Osteoblast (primary cell): ENCODE results near the gene CBX4. TPM values are rescaled to one million over a fixed set of nuclear protein-coding genes. Genes with fewer than 3 reads are reported as not detected.

Source experiments
- DNase-seq: peaks from one replicate; pipeline ENCODE4 v3.0.0; 2011; ENCODE audit warnings: low spot score, mixed read lengths; ENCODE audit not compliant: insufficient read length; ENCODE audit errors: missing footprints
- H2AFZ ChIP-seq: 2 replicates; pipeline ENCODE4 v1.6.0; 2011; ENCODE audit warnings: mild to moderate bottlenecking, low read length
- H3K27ac ChIP-seq: 2 replicates; pipeline ENCODE4 v1.5.1; 2011; ENCODE audit warnings: mild to moderate bottlenecking, low read depth, low read length, moderate library complexity
- H3K27me3 ChIP-seq: 2 replicates; pipeline ENCODE4 v1.6.0; 2012; ENCODE audit warnings: mild to moderate bottlenecking, control low read depth, inconsistent platforms, low read length, moderate library complexity; ENCODE audit not compliant: insufficient read depth
- H3K36me3 ChIP-seq: 2 replicates; pipeline ENCODE4 v1.5.1; 2011; ENCODE audit warnings: mild to moderate bottlenecking, low read length, control low read depth, moderate library complexity; ENCODE audit not compliant: insufficient read depth
- H3K4me1 ChIP-seq: 2 replicates; pipeline ENCODE4 v1.5.1; 2011; ENCODE audit warnings: mild to moderate bottlenecking, low read length, control low read depth, moderate library complexity; ENCODE audit not compliant: insufficient read depth
- H3K4me2 ChIP-seq: 2 replicates; pipeline ENCODE4 v1.6.0; 2011; ENCODE audit warnings: mild to moderate bottlenecking, low read length; ENCODE audit not compliant: insufficient read depth
- H3K4me3 ChIP-seq: fragments of 200-600 bp; sonication (generic); 3 replicates; pipeline ENCODE4 v1.5.1; 2012; ENCODE audit warnings: mild to moderate bottlenecking, low read length, inconsistent platforms; ENCODE audit not compliant: insufficient read depth
- H3K79me2 ChIP-seq: 2 replicates; pipeline ENCODE4 v1.6.0; 2012; ENCODE audit warnings: mild to moderate bottlenecking, low read length, control low read depth, inconsistent platforms; ENCODE audit not compliant: insufficient read depth
- H3K9me3 ChIP-seq: 2 replicates; pipeline ENCODE4 v1.5.1; 2011; ENCODE audit warnings: low read depth, low read length, control low read depth
- H4K20me1 ChIP-seq: 2 replicates; pipeline ENCODE4 v1.6.0; 2012; ENCODE audit warnings: mild to moderate bottlenecking, low read length, control low read depth; ENCODE audit not compliant: insufficient read depth
- total RNA-seq: library from RNA; depleted of rRNA; stranded (reverse); fragments of >200 nt; gene quantifications from 2 replicates; pipeline ENCODE4 v1.2.3, GENCODE V29; 2012
- TF ChIP-seq, protein P1 (sequence below): IDR thresholded peaks from 2 replicates; pipeline ENCODE4 v1.5.1; 2011; ENCODE audit warnings: mild to moderate bottlenecking, low read depth, low read length, moderate library complexity; ENCODE audit errors: extremely low read depth

CBX4 gene
- total RNA-seq, 1 donor, result 22.1 TPM

DNA sequence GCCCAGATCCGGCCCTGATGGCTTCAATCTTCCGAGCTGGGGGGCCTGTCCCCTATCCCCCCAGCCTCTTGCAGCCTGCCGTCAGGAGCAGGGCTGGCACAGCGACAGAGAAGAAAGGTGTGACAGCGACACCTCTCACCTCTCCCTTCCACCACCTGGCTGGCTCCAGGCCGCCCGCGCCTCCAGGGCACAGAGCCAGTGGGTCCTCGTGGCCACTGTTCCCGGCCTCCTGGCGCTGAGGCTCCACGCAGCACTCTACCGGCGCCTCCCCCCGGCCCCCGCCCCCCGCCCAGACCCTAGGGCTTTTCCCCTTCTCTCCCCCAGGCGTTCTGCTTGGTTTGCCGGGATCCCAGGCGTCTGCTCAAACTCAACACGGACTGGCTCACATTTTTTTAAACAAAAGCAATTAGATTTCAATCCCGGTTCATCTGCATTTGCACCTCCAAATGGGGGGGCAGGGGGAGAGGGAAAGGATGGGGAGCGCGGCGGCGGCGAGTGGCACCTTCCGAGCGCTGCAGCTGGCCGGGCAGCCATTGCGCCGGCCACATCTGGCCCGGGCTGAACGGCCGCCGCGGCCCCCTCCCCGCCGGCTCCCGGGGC, 29.6 kb downstream of the CBX4 start:
- Histone ChIP-seq H3K27me3 (peaks cover 91% of the 10 kb centered on the region), H3K4me1 (peaks cover 3% of the 10 kb centered on the region), H3K27ac (no peak overlapping the region), H3K36me3 (no peaks in the 10 kb centered on the region), H3K4me2 (no peak overlapping the region), H3K4me3 (no peak overlapping the region), H2AFZ (no peak overlapping the region), H3K9me3 (no peaks in the 10 kb centered on the region), H3K79me2 (no peaks in the 10 kb centered on the region), H4K20me1 (peaks cover 2% of the 10 kb centered on the region)
- DNase-seq, result no peak
- TF ChIP-seq, protein P1, sequence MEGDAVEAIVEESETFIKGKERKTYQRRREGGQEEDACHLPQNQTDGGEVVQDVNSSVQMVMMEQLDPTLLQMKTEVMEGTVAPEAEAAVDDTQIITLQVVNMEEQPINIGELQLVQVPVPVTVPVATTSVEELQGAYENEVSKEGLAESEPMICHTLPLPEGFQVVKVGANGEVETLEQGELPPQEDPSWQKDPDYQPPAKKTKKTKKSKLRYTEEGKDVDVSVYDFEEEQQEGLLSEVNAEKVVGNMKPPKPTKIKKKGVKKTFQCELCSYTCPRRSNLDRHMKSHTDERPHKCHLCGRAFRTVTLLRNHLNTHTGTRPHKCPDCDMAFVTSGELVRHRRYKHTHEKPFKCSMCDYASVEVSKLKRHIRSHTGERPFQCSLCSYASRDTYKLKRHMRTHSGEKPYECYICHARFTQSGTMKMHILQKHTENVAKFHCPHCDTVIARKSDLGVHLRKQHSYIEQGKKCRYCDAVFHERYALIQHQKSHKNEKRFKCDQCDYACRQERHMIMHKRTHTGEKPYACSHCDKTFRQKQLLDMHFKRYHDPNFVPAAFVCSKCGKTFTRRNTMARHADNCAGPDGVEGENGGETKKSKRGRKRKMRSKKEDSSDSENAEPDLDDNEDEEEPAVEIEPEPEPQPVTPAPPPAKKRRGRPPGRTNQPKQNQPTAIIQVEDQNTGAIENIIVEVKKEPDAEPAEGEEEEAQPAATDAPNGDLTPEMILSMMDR, result no peak

GRCh38 chr17:79808763-79809529, 30.3 kb downstream of the CBX4 start:
- H2AFZ ChIP-seq, result no peak overlapping the region
- peaks cover 92% of the 10 kb centered on the region for H3K27me3 ChIP-seq
- peaks cover 3% of the 10 kb centered on the region for H3K4me1 ChIP-seq

GRCh38 chr17:79806863-79807720, 32.1 kb downstream of the CBX4 start:
- TF ChIP-seq, protein P1, result no peak
- H3K9me3 ChIP-seq, result no peaks in the 10 kb centered on the region
- H3K27ac ChIP-seq, result no peak overlapping the region
- H3K36me3 ChIP-seq, result no peaks in the 10 kb centered on the region
- H3K4me2 ChIP-seq, result no peak overlapping the region
- H3K79me2 ChIP-seq, result no peaks in the 10 kb centered on the region
- peaks cover 98% of the 10 kb centered on the region for H3K27me3 ChIP-seq
- H3K4me3 ChIP-seq, result no peak overlapping the region
- H3K4me1 ChIP-seq, result no peaks in the 10 kb centered on the region
- no peak overlapping the region for H2AFZ ChIP-seq
- H4K20me1 ChIP-seq, result peaks cover 2% of the 10 kb centered on the region
- DNase-seq, result no peak

More at GRCh38 chr17:79808763-79809529, 30.3 kb downstream of the CBX4 start:
- Histone ChIP-seq H4K20me1 (peaks cover 2% of the 10 kb centered on the region), H3K9me3 (no peaks in the 10 kb centered on the region), H3K4me2 (no peak overlapping the region), H3K79me2 (no peaks in the 10 kb centered on the region), H3K27ac (no peak overlapping the region), H3K4me3 (no peak overlapping the region), H3K36me3 (no peaks in the 10 kb centered on the region)
- TF ChIP-seq, protein P1, result peak; percentile 24
- DNase-seq, result no peak

DNA sequence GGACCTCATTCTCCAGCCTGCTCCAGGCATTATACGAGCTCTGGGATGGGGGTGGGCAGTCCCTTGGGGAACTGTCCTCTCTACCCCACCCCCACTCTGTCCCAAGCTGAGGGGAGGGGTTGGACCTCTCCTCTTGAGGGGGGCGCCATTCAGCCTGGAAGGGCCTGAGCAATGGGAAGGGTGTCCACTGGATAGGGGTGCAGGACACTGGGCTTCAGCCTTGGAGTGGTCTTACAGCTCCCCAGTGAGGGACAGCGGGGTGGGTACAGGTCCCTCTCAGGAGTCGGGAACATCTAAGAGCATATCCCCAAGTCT, 32.8 kb downstream of the CBX4 start:
- Histone ChIP-seq H3K4me1 (no peaks in the 10 kb centered on the region), H3K4me3 (no peak overlapping the region), H3K9me3 (no peaks in the 10 kb centered on the region), H3K4me2 (no peak overlapping the region), H3K27ac (no peak overlapping the region), H3K27me3 (peaks cover 98% of the 10 kb centered on the region), H2AFZ (no peak overlapping the region), H4K20me1 (peaks cover 5% of the 10 kb centered on the region), H3K36me3 (no peaks in the 10 kb centered on the region), H3K79me2 (no peaks in the 10 kb centered on the region)
- TF ChIP-seq, protein P1, result no peak
- DNase-seq, result no peak
